ENCODE measurements around the gene ROS1. TPM values are rescaled to one million over a fixed set of nuclear protein-coding genes. Genes with fewer than 3 reads are reported as not detected.
"Not testable (repeated sequence)": the region's sequence is repeated elsewhere in the genome, so short reads cannot be mapped to it uniquely, and the experiment has no call there.

ROS1 gene
- total RNA-seq, 4 donors from 2014 or later: not detected

DNA sequence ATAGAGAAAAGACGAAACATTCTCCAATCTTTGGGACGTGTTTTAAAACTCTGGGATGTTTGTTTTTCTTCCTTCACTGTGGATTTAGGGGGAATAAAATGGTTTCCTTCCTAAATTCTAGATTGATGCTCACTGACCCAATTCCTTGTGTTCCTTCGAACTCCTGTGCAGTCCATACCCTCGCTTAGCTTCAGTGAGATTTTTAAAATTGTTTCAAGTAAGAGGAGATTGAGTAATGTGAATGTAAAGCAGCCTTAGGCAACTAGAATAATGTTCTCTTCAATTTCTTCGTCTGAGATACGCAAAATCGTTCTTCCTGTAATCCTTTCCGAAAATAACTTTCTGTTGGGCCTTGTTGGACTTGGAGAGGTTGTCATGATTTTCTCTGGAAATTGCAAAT, 162.9 kb downstream of the ROS1 start:
- DNase-seq: no peak
- no peak for ATAC-seq
- H3K4me3 ChIP-seq: no peak overlapping the region
- H3K36me3 ChIP-seq: no peaks in the 10 kb centered on the region
- no peaks in the 10 kb centered on the region for H3K9me3 ChIP-seq
- no peak overlapping the region for H3K27ac ChIP-seq
- H3K27me3 ChIP-seq: no peaks in the 10 kb centered on the region
- TF ChIP-seq, protein P1, sequence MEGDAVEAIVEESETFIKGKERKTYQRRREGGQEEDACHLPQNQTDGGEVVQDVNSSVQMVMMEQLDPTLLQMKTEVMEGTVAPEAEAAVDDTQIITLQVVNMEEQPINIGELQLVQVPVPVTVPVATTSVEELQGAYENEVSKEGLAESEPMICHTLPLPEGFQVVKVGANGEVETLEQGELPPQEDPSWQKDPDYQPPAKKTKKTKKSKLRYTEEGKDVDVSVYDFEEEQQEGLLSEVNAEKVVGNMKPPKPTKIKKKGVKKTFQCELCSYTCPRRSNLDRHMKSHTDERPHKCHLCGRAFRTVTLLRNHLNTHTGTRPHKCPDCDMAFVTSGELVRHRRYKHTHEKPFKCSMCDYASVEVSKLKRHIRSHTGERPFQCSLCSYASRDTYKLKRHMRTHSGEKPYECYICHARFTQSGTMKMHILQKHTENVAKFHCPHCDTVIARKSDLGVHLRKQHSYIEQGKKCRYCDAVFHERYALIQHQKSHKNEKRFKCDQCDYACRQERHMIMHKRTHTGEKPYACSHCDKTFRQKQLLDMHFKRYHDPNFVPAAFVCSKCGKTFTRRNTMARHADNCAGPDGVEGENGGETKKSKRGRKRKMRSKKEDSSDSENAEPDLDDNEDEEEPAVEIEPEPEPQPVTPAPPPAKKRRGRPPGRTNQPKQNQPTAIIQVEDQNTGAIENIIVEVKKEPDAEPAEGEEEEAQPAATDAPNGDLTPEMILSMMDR (IDR thresholded peaks at IDR 0.05 in 4 of 5, conservative IDR thresholded peaks at IDR 0.05 in 1 of 5): no peak
- no peak for TF ChIP-seq POLR2A (IDR thresholded peaks at IDR 0.05)
- in situ Hi-C loops (cut with MboI; ENCODE audit: low sequenced_read_pairs in 4 of 4): no loop called here
- intact Hi-C loops (cut with DNase I; ENCODE audit: low total_unique reads): loop anchor here (5.0 to 10.0 kb wide), 2 partner anchors 340 to 1402 kb away; partner anchors contain the start of gene GOPC
- H3K4me1 ChIP-seq: peaks cover 0 to 22% of the 10 kb centered on the region in 2 donors

- intact Hi-C loops (cut with DNase I; ENCODE audit: low total_unique reads) (no loop called here), in situ Hi-C loops (cut with MboI; ENCODE audit: low sequenced_read_pairs in 4 of 4) (no loop called here)
- no peak for TF ChIP-seq POLR2A (IDR thresholded peaks at IDR 0.05)
- TF ChIP-seq, protein P1 (IDR thresholded peaks at IDR 0.05 in 4 of 5, conservative IDR thresholded peaks at IDR 0.05 in 1 of 5): no peak
These were observed 172.0 kb downstream of the ROS1 start for GRCh38 chr6:117253785-117254184.

DNA sequence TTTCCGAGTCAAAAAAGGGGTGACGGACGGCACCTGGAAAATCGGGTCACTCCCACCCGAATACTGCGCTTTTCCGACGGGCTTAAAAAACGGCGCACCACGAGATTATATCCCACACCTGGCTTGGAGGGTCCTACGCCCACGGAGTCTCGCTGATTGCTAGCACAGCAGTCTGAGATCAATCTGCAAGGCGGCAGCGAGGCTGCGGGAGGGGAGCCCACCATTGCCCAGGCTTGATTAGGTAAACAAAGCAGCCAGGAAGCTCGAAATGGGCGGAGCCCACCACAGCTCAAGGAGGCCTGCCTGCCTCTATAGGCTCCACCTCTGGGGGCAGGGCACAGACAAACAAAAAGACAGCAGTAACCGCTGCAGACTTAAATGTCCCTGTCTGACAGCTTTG, 180.8 kb downstream of the ROS1 start:
- H3K27ac ChIP-seq; H3K36me3 ChIP-seq; in situ Hi-C loops (cut with MboI; ENCODE audit: low sequenced_read_pairs in 4 of 4); H3K4me3 ChIP-seq; ATAC-seq; intact Hi-C loops (cut with DNase I; ENCODE audit: low total_unique reads); H3K9me3 ChIP-seq; H3K4me1 ChIP-seq; H3K27me3 ChIP-seq; DNase-seq: not testable (repeated sequence)

More at GRCh38 chr6:117253785-117254184, 172.0 kb downstream of the ROS1 start:
- H3K27ac ChIP-seq: no peak overlapping the region
- H3K9me3 ChIP-seq: no peaks in the 10 kb centered on the region
- H3K36me3 ChIP-seq: no peaks in the 10 kb centered on the region
- DNase-seq (no peak), ATAC-seq (no peak)
- H3K4me1 ChIP-seq: no peaks in the 10 kb centered on the region
- no peak overlapping the region for H3K4me3 ChIP-seq
- no peaks in the 10 kb centered on the region for H3K27me3 ChIP-seq

GRCh38 chr6:117244571-117244970, 181.2 kb downstream of the ROS1 start:
- H3K9me3 ChIP-seq; ATAC-seq; H3K4me1 ChIP-seq; H3K27ac ChIP-seq; in situ Hi-C loops (cut with MboI; ENCODE audit: low sequenced_read_pairs in 4 of 4); H3K4me3 ChIP-seq; H3K27me3 ChIP-seq; H3K36me3 ChIP-seq; DNase-seq; intact Hi-C loops (cut with DNase I; ENCODE audit: low total_unique reads): not testable (repeated sequence)

Other genes with a start within 250 kb of the ROS1 start
- 10 to 100 TPM in 2 of 4 donors, 1 to 10 TPM in 2; 4.9 to 27.5 (median 10.1) TPM for gene VGLL2, start 160.4 kb downstream of the ROS1 start, total RNA-seq
- gene DCBLD1, start 56.7 kb upstream of the ROS1 start, total RNA-seq: 1 to 10 TPM; 4.3 to 8.1 (median 5.2) TPM
- gene GOPC, start 176.6 kb upstream of the ROS1 start, total RNA-seq: 10 to 100 TPM; 12.0 to 19.3 (median 13.6) TPM
- 10 to 100 TPM in 1 of 4 donors, 1 to 10 TPM in 3; 7.1 to 10.5 (median 7.6) TPM for gene NUS1, start 249.5 kb upstream of the ROS1 start, total RNA-seq

Measured in gastrocnemius medialis (tissue), 4 donors.